HG03196 (cell line): ENCODE measurements around the gene NSL1.
"Not testable (repeated sequence)": the region's sequence is repeated elsewhere in the genome, so short reads cannot be mapped to it uniquely, and the experiment has no call there.

Source experiments
- ATAC-seq: cut with Tn5 transposase; IDR thresholded peaks from one replicate; pipeline ENCODE4 v1.9.1; 2021; ENCODE audit not compliant: unreplicated experiment

NSL1 gene

DNA sequence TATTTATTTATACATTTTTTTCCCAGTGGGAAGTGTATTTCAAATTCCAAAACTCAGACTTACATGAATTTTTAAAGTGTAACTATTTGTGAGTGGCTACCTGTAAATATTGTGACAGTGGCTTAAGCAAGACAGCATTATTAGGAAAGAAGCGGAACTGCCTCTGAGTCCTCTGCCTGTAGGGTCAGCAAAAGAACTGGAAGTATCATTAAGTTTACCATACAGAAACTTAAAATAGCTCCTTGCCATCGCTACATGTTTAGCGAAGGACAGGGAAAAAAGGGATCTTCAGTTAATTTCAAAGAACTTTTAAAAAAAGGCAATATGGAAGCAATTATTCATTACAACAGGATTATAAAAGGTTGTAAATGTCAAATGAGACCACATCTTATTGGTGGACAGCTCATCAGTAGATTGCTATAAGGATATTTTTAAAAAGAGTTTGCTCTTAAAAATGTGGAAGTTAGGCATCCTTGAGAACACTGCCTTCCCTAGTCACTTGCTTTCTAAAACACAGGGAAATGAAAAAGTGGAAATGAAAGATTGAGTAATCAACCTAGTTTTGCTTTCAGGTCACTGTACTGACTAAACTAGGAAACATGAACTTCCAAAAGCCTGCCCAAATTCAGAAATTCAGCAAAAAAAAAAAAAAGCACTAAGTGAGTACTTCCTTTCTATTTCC, 39.2 kb downstream of the NSL1 start:
- ATAC-seq: no peak

GRCh38 chr1:212749821-212750535, 41.6 kb downstream of the NSL1 start:
- no peak for ATAC-seq

GRCh38 chr1:212746546-212746945, 45.0 kb downstream of the NSL1 start:
- ATAC-seq: no peak

GRCh38 chr1:212745303-212745702, 46.3 kb downstream of the NSL1 start:
- no peak for ATAC-seq

- ATAC-seq: no peak
Observed at GRCh38 chr1:212743901-212744475, 47.6 kb downstream of the NSL1 start.

GRCh38 chr1:212738330-212738729, 53.2 kb downstream of the NSL1 start:
- no peak for ATAC-seq

GRCh38 chr1:212737559-212737958, 54.0 kb downstream of the NSL1 start:
- no peak for ATAC-seq

GRCh38 chr1:212733109-212733508, 58.5 kb downstream of the NSL1 start:
- no peak for ATAC-seq

DNA sequence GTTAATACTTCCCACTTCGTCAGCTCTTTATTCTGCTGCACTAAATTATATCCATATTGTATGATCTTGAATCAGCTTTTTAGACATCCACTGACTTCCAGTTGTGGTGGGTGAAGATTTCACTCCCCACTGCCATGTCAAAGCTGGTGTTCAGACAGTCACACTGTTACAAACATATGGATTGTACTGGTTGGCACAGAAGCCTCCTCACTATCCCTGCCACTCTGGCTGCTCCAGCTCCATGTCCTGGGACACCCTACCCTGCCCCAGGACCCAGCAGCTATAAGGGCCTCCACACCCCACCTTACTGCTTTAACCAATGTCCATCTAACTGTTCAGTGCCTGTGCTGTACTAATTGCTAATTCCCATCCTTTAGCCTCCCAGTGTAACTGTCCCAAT, 59.9 kb downstream of the NSL1 start:
- ATAC-seq: no peak

DNA sequence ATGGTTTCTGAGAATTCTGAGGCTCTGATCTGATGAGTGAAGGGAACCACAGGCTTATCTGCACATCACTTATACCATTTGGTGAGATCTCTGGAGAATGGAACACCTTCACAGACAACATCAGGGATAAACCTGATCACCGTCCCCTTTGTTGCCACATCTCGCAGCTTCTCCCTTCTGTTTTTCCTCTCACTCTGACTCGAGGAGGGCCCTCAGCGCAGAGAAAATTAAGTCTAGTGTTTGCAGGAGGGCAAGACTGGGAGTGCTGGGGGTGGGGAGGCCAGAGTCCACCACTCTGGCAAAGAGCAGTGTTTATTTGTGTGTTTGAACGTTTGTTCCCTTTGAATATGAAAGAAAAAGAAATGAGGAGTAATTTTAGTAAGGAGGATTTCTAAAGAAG, 63.0 kb downstream of the NSL1 start:
- no peak for ATAC-seq

GRCh38 chr1:212727386-212728181, 64.0 kb downstream of the NSL1 start:
- no peak for ATAC-seq

DNA sequence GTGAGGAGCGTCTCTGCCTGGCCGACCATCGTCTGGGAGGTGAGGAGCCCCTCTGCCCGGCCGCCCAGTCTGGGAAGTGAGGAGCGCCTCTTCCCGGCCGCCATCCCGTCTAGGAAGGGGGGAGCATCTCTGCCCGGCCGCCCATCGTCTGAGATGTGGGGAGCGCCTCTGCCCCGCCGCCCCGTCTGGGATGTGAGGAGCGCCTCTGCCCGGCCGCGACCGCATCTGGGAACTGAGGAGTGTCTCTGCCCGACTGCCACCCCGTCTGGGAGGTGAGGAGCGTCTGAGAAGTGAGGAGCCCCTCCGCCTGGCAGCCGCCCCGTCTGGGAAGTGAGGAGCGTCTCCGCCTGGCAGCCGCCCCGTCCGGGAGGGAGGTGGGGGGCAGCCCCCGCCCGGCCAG, 66.9 kb downstream of the NSL1 start:
- ATAC-seq: not testable (repeated sequence)

DNA sequence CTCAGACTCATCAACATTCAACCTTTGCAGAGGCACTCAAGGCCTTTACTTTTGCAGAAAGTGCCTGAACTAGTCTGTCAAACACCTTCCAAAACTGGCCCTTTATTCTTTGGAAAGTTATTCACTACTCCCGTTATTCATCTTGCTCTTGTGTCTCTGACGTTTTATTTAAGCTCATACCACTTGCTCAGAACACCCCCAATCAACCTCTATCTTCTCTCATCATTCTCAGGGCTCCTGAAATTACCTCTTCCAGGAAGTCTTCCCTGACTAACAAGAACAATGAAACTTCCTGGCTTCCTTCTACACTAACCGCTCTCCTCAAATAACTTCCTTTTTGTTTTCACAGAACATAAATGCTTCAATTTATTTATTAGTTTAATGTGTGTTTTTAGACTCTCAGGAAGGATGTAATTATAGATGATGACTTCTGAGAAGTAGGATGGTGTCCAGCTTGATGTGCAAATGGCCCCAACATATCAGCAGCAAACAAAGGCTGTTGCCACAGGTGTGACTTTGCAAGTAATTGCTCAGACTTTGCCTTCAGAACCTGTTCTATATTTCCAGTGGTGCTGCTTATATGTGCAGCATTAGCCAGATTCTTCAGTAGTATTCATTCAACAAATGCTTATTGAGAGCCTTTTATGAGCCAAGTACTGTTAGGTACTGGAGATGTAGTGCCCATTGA, 69.2 kb downstream of the NSL1 start:
- peak; percentile 6 for ATAC-seq

GRCh38 chr1:212721388-212722247, 70.0 kb downstream of the NSL1 start:
- peak; percentile 68 for ATAC-seq

GRCh38 chr1:212719633-212720032, 71.9 kb downstream of the NSL1 start:
- ATAC-seq: no peak

DNA sequence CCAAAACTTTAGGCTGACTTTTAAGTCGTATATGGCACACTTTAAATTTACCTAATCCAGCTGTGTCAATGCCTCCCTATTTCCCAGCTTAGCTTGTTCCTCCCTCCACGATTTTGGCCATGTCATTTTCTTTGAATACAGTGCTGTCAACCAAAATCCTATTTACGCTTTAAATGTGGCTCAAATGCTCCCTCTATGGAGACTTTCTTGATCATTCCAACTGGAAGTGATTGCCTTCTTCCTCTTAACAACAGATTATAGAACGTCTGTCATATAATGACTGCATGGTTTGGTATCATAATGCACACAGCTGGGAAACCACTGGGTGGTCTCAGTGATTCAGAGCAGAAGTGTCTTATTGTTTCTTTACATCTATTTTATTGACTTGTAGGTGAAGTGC, 73.1 kb downstream of the NSL1 start:
- ATAC-seq: no peak

- ATAC-seq: no peak
Observed at GRCh38 chr1:212716161-212716560, 75.4 kb downstream of the NSL1 start.

DNA sequence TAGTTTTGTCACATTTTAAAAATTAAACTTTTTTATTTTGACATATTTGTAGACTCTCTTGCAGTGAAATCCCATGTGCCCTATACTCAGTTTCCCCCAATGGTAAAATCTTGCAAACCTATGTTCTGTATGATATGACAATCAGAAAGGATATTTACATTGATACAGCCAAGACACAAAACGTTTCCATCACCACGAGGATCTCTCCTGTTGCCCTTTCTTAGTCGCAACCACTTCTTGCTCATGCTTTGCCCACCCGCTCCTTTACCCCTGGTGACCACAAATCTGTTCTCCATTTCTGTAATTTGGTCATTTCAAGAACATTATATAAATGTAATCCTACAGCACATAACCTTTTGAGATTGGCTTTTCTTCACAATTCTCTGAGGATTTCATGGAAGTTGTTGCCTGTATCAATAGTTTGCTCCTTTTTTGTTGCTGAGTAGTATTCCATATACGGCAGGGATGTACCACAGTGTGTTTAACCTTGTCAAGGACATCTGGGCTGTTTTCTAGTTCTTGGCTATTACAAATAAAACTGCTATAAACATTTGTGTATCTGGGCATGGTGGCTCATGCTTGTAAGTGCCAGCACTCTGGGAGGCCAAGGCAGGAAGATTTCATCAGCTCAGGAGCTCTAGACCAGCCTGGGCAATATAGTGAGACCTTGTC, 78.0 kb downstream of the NSL1 start:
- no peak for ATAC-seq

DNA sequence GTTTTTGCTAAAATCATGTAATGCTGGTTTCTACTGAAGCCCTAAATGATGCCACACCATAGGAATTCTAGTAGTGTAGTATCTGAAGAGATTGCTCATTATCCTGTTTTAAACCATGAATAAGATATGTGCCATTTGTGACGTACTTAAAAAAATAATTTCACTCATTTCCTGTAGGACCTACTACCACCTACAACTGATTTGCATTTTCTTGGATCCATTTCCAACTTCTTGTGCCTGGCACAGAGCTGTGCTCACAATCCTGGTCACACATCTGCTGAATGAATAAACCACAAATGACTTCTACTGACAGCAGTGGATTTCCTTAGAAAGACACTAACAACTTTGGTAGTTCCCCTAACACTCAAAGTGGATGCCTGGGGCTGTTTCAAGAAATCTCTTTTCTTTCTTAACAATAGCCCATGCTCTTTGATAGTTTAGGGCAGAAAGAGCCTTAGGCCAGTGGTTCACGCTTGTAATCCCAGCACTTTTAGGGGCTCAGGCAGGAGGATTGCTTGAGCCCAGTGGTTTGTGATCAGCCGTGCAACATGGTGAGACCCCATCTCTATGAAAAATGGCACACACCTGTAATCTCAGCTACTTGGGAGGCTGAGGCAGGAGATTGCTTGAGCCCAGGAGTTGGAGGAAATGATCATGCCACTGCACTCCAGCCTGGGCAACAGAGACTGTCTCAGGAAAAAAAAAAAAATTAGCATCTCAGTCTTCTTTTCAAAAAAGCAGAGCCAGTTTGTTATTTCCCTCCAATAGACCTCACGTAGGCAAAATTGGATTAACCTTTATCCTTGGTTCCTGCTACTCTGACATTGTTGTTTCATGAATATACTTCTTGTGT, 78.9 kb downstream of the NSL1 start:
- no peak for ATAC-seq
